Rectal smooth muscle tissue (tissue), 1 donor: ENCODE data around the gene RC3H2.
A peak's percentile ranks its signal among the peaks of the same experiment; 100 is the strongest.
"Not testable (repeated sequence)": the region's sequence is repeated elsewhere in the genome, so short reads cannot be mapped to it uniquely, and the experiment has no call there.

Source experiments
- H3K27ac ChIP-seq: one replicate; pipeline ENCODE4 v1.7.0; 2013; ENCODE audit warnings: low read depth, low read length, inconsistent platforms
- H3K27me3 ChIP-seq: one replicate; pipeline ENCODE4 v1.7.0; 2013; ENCODE audit warnings: low read length; ENCODE audit not compliant: control insufficient read depth, insufficient read depth
- H3K36me3 ChIP-seq: one replicate; pipeline ENCODE4 v1.7.0; 2013; ENCODE audit warnings: low read length; ENCODE audit not compliant: control insufficient read depth, insufficient read depth
- H3K4me1 ChIP-seq: one replicate; pipeline ENCODE4 v1.7.0; 2013; ENCODE audit warnings: low read length; ENCODE audit not compliant: control insufficient read depth, insufficient read depth
- H3K4me3 ChIP-seq: one replicate; pipeline ENCODE4 v1.7.0; 2013; ENCODE audit warnings: low read length
- H3K9ac ChIP-seq: one replicate; pipeline ENCODE4 v1.7.0; 2013; ENCODE audit warnings: low read length

RC3H2 gene

DNA sequence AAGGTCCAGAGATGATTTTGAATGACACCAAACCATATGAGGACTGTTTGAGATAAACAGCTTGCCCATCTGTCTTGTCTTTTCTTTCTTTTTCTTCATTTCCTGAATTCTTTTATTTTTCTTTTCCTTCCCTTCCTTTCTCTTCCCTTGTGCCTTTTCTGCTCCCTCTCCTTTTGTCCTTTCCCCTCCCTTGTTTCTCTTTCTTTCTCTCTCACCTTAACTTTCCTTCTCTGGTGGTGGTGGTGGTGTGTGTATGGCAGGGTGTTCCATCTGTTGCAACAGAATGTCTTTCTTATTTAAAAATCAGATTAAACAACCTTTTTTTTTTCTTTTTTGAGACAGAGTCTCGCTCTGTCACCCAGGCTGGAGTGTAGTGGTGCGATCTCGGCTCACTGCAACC lies 73.0 kb downstream of the RC3H2 start:
- no peaks in the 10 kb centered on the region for H3K36me3 ChIP-seq
- no peak overlapping the region for H3K27ac ChIP-seq
- H3K9ac ChIP-seq = no peak overlapping the region
- no peak overlapping the region for H3K4me3 ChIP-seq
- no peaks in the 10 kb centered on the region for H3K4me1 ChIP-seq
- H3K27me3 ChIP-seq = no peaks in the 10 kb centered on the region

DNA sequence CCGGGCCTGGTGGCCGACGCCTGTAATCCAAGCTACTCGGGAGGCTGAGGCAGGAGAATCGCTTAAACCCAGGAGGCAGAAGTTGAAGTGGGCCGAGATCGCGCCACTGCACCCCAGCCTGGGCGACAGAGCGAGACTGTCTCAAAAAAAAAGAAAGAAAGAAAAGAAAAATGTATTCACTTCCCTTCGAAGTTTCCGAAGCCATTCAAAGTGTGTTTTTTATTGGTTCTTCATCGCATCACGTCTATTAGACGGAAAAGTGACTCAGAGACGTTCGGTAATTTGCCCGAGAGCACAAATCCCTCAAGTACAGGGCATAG lies 76.2 kb downstream of the RC3H2 start:
- H3K9ac ChIP-seq, H3K27me3 ChIP-seq, H3K4me1 ChIP-seq, H3K36me3 ChIP-seq: not testable (repeated sequence)
- Histone ChIP-seq H3K27ac (peak overlapping the region; percentile 99), H3K4me3 (peak overlapping the region; percentile 96)

DNA sequence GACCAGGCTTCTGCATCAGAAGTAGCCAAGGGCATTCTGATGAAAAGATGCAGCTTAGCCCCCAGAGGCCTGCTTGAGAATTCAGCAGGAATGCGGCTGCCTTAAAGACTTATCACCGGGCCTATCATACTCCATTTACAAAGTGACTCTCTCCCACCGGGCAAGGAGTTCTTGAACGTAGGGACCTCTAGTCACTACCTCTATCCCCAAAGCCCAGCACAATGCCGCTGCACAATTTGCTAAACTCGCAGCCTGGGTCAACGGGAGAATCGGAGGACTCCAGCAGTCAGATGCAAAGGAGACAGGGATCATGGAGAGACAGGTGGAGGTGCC lies 77.4 kb downstream of the RC3H2 start:
- no peak overlapping the region for H3K9ac ChIP-seq
- peak overlapping the region; percentile 96 for H3K4me3 ChIP-seq
- H3K27me3 ChIP-seq = no peaks in the 10 kb centered on the region
- peaks cover 2% of the 10 kb centered on the region for H3K4me1 ChIP-seq
- peak overlapping the region; percentile 99 for H3K27ac ChIP-seq
- peaks cover 3% of the 10 kb centered on the region for H3K36me3 ChIP-seq

DNA sequence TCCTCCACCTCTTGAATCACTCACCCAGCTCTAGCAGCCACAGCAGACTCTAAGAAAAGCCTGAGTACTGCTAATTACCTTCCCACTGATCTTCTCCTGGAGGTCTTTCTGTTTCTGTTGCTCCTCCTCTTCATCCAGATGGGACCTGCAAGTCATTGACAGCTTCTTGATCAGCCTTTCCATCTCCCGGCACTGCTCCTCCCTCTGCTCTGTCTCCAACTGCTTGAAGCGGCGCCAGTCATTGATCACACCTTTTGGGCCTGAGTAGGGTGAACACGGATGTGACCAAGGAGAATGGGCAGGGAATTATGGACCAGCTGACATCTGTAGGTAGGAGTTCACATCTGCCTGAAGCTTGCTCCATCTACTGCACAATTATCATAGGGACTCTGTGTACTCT lies 82.2 kb downstream of the RC3H2 start:
- H3K4me3 ChIP-seq = no peak overlapping the region
- H3K27me3 ChIP-seq = no peaks in the 10 kb centered on the region
- H3K9ac ChIP-seq = no peak overlapping the region
- H3K4me1 ChIP-seq = peaks cover 2% of the 10 kb centered on the region
- H3K36me3 ChIP-seq = peaks cover 11% of the 10 kb centered on the region
- H3K27ac ChIP-seq = no peak overlapping the region

DNA sequence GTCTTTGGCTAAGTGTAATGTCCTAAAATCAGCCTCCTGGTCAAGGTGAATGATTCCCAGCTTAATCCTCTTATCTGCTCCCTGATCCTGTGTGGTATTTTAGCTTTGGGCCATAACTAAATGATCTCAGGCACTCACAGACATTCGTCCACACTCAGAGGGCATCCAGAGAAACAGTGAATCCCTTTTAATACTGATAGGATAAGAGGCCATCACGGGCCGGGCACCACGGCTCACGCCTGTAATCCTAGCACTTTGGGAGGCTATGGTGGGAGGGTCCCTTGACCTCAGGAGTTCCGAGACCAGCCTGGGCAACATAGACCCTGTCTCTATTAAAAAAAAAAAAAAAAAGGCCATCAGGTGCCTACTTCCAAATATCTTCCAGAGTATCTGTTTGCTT lies 83.1 kb downstream of the RC3H2 start:
- Histone ChIP-seq H3K36me3 (peaks cover 11% of the 10 kb centered on the region), H3K4me3 (no peak overlapping the region), H3K4me1 (peaks cover 2% of the 10 kb centered on the region), H3K9ac (no peak overlapping the region), H3K27ac (no peak overlapping the region), H3K27me3 (no peaks in the 10 kb centered on the region)

DNA sequence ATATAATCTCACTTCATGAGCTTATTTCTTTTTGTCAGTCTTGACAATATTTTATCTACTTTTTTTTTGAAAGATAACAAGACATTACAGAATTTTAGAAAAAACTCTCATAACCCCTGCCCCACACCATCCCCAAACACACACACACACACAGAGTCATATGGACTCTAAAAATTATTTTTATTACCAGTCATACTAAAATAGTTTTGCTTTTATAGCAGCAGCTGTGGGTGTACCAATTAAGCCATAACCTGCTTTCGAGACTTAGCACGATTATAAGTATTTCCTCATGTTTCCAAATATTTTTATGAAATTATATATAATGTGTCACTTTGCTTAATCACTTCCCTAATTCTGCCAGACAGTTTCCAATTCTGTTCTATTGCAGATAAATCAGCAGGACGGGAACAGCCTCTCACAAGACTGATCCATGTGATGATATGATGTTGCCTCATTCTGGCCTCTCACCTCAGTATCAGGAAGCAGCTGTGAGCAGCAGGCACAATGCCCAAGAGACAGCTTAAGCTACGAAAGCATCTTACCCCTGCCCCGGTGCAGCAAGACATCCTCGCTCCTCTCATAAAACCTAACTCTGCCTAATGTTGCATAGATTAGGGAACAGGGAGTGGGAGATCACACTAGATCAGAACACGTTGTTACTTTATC lies 83.7 kb downstream of the RC3H2 start:
- H3K9ac ChIP-seq = no peak overlapping the region
- H3K27me3 ChIP-seq = no peaks in the 10 kb centered on the region
- H3K4me1 ChIP-seq = peaks cover 2% of the 10 kb centered on the region
- no peak overlapping the region for H3K27ac ChIP-seq
- no peak overlapping the region for H3K4me3 ChIP-seq
- peaks cover 11% of the 10 kb centered on the region for H3K36me3 ChIP-seq

DNA sequence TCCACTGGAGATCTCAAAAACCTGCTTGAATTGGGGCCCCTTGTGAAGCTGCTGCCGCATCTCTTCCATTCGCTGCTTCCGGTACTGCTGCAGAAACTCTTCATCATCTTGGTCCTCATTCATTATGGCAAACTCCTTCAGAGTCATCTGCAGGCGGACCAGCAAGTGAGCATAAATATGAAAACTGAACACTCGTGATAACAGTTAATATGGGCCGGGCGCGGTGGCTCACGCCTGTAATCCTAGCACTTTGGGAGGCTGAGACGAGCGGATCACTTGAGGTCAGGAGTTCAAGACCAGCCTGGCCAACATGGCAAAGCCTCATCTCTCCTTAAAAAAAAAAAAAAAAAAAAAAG lies 84.7 kb downstream of the RC3H2 start:
- H3K9ac ChIP-seq = no peak overlapping the region
- H3K27ac ChIP-seq = no peak overlapping the region
- H3K27me3 ChIP-seq = no peaks in the 10 kb centered on the region
- no peak overlapping the region for H3K4me3 ChIP-seq
- no peaks in the 10 kb centered on the region for H3K4me1 ChIP-seq
- peaks cover 11% of the 10 kb centered on the region for H3K36me3 ChIP-seq

DNA sequence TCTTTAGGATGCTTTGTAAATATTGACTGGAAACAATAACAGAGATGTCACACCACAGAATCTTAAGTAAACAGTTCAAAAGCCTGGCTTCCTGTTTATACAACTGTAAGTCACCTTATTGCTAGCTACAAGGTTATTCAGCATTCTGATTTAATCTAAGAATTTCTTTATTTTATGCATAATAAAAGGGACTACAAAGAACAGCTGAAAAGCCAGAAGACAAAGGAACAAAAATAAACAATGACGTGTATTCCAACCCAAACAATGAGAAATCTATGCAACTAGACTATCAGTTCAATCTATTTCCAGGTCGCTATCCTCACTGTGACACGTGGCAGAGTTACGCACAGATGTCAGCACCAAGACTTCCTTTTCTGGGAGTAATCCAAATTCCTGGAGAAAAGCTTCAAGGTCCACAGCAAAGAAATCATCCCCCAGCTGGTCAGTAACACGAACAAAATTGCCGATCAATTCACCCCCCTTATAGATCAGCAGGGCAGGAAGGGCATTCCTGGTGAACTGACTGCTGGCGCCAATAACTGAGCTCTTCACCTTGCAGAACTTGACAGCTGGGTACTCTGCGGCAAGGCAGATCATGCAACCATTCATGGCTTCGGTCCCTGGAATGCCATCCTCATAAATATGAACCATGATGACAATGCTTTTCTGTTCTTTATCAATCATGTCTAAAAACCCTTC lies 85.2 kb downstream of the RC3H2 start:
- H3K27me3 ChIP-seq = no peaks in the 10 kb centered on the region
- H3K9ac ChIP-seq = no peak overlapping the region
- no peak overlapping the region for H3K4me3 ChIP-seq
- no peak overlapping the region for H3K27ac ChIP-seq
- H3K36me3 ChIP-seq = peaks cover 11% of the 10 kb centered on the region
- no peaks in the 10 kb centered on the region for H3K4me1 ChIP-seq

DNA sequence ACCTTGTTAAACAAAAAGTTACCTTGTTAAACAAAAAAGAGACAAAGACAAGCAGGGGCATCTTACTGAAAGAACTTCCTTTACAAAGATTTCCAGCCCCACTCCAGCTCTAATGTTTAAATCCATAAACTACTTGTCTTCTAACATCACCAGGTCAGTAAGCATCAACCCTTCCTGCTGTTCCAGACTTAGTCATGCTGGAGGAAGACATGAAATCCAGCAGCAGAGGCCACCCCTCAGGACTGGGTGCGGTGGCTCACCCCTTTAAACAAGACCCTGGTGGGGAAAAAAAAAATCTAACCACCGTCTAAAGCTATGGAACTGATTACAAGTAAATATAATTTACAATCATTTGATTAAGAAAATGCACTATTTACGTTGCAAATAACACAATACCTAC lies 85.8 kb downstream of the RC3H2 start:
- Histone ChIP-seq H3K4me1 (no peaks in the 10 kb centered on the region), H3K27ac (no peak overlapping the region), H3K9ac (no peak overlapping the region), H3K27me3 (no peaks in the 10 kb centered on the region), H3K4me3 (no peak overlapping the region), H3K36me3 (peaks cover 11% of the 10 kb centered on the region)

DNA sequence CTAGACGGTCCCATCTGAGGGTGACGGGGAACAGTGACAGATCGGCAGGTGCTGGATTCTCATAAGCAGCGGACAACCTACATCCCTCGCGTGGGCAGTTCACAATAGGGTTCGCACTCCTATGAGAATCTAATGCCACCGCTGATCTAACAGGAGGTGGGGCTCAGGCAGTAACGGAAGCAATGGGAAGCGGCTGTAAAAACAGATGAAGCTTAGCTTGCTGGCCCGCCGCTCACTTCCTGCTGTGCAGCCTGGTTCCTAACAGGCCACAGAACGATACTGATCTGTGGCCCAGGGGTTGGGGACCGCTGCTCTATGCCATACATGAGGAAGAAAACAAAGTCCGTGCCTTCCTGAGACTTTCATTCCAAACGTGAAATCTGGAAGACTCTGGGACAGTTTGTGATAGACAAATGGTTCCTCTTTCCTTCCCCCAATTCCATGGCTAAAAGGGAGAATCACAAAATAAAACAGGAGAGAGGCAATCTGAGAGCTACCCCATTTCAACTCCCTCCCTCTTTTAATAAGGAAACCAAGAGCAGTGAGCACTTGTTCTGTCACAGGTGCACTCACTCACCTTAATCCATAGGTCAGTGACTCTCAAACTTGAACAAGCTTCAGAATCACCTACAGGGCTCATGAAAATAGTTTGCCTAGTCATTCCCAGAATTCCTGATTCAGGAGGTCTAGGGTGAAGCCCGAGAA lies 88.8 kb downstream of the RC3H2 start:
- Histone ChIP-seq H3K27ac (no peak overlapping the region), H3K27me3 (no peaks in the 10 kb centered on the region), H3K4me3 (no peak overlapping the region), H3K9ac (no peak overlapping the region), H3K36me3 (no peaks in the 10 kb centered on the region), H3K4me1 (no peaks in the 10 kb centered on the region)

DNA sequence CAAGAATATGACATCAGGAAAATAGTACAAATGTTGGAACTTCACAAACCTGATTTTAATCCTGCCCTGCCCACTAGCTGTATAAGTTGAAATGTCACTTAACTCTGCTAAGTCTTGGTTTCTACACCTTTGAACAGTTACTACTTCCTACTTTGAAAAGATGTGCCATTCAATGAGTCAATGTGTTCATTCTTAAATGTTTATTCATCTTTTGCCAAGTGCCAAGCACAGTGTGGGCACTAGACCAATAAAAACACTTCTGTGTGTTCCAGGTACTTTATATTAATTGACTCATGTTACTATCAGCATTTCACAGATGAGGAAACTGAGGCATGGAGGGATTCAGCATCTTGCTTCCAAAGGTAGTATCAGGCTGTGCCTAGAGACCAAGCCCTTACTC lies 89.6 kb downstream of the RC3H2 start:
- Histone ChIP-seq H3K9ac (no peak overlapping the region), H3K27me3 (no peaks in the 10 kb centered on the region), H3K4me1 (no peaks in the 10 kb centered on the region), H3K4me3 (no peak overlapping the region), H3K27ac (no peak overlapping the region), H3K36me3 (no peaks in the 10 kb centered on the region)

DNA sequence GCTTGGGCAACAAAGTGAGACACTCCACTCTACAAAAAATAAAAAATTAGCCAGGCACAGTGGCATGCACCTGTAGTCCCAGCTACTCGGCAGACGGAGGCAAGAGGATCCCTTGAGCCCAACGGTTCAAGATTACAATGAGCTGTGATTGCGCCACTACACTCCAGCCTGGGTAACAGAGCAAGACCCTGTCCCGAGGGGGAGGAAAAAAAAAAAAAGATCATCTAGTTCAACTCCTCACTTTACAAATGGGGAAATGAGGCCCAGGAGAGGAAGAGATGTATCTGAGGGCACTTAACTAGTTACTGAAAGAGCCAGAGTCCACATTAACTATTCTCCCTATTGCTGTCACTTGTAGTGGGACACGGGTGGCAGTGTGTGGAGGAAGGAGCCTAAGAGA lies 90.6 kb downstream of the RC3H2 start:
- Histone ChIP-seq H3K27ac (no peak overlapping the region), H3K9ac (no peak overlapping the region), H3K36me3 (no peaks in the 10 kb centered on the region), H3K4me3 (no peak overlapping the region), H3K27me3 (no peaks in the 10 kb centered on the region), H3K4me1 (no peaks in the 10 kb centered on the region)

DNA sequence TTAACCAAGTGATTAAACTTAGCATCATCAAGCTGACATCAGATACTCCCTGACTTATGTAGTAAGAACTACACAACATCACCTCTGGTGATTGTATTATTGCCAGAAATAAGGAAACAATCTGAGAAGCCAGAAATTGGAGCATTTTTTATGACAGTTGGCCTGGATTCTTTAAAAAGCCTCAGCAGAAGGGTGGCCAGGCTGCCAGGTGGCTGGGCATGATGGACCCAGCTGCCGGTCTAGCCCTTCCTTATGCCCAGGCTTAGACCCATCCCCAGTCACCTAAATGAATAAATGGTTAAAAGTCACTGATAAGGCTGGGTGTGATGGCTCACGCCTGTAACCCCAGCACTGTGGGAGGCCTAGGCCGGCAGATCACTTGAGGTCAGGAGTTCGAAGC lies 92.4 kb downstream of the RC3H2 start:
- no peak overlapping the region for H3K4me3 ChIP-seq
- no peaks in the 10 kb centered on the region for H3K4me1 ChIP-seq

More for the DNA sequence above, 92.4 kb downstream of the RC3H2 start:
- H3K27ac ChIP-seq = no peak overlapping the region
- H3K27me3 ChIP-seq = no peaks in the 10 kb centered on the region
- no peak overlapping the region for H3K9ac ChIP-seq
- no peaks in the 10 kb centered on the region for H3K36me3 ChIP-seq
